GM12872 (cell line): Measurements from ENCODE around the gene JAK1.

Experiments used
- CTCF ChIP-seq: IDR thresholded peaks from 3 replicates; pipeline ENCODE4 v1.5.1; 2011; ENCODE audit warnings: low read depth, mild to moderate bottlenecking, low read length, moderate library complexity; ENCODE audit not compliant: insufficient read depth

Gene JAK1

GRCh38 chr1:64923294-64923718, 43.0 kb downstream of the JAK1 start:
- TF ChIP-seq CTCF = no peak

- no peak for TF ChIP-seq CTCF
These were observed 44.0 kb downstream of the JAK1 start for GRCh38 chr1:64922336-64922735.

GRCh38 chr1:64921771-64922170, 44.6 kb downstream of the JAK1 start:
- no peak for TF ChIP-seq CTCF

GRCh38 chr1:64920941-64921589, 45.3 kb downstream of the JAK1 start:
- no peak for TF ChIP-seq CTCF

- no peak for TF ChIP-seq CTCF
These were observed 48.4 kb downstream of the JAK1 start for GRCh38 chr1:64917907-64918306.

GRCh38 chr1:64917328-64917861, 49.0 kb downstream of the JAK1 start:
- TF ChIP-seq CTCF = no peak

GRCh38 chr1:64915381-64916274, 50.7 kb downstream of the JAK1 start:
- no peak for TF ChIP-seq CTCF
